GM21390 (cell line): ENCODE measurements around the gene PLA2G6.
A peak's percentile ranks its signal among the peaks of the same experiment; 100 is the strongest.

ENCODE experiments used
- ATAC-seq: cut with Tn5 transposase; IDR thresholded peaks from one replicate; pipeline ENCODE4 v1.9.1; 2021; ENCODE audit not compliant: unreplicated experiment

The PLA2G6 gene

GRCh38 chr22:38214302-38215056 is 32.8 kb upstream of the PLA2G6 start:
- no peak for ATAC-seq

GRCh38 chr22:38213990-38214301 is 32.3 kb upstream of the PLA2G6 start:
- ATAC-seq = no peak

GRCh38 chr22:38213319-38213989 is 31.8 kb upstream of the PLA2G6 start:
- ATAC-seq = no peak

GRCh38 chr22:38212442-38212841 is 30.8 kb upstream of the PLA2G6 start:
- ATAC-seq = no peak

- no peak for ATAC-seq
These were observed 29.9 kb upstream of the PLA2G6 start for GRCh38 chr22:38211556-38211955.

- ATAC-seq = no peak
These were observed 26.9 kb upstream of the PLA2G6 start for GRCh38 chr22:38208551-38208968.

- ATAC-seq = no peak
These were observed 26.3 kb upstream of the PLA2G6 start for GRCh38 chr22:38207898-38208432.

- no peak for ATAC-seq
These were observed 23.9 kb upstream of the PLA2G6 start for GRCh38 chr22:38205261-38206128.

GRCh38 chr22:38204784-38205183 is 23.2 kb upstream of the PLA2G6 start:
- no peak for ATAC-seq

GRCh38 chr22:38203855-38204514 is 22.4 kb upstream of the PLA2G6 start:
- ATAC-seq = no peak

GRCh38 chr22:38203090-38203810 is 21.6 kb upstream of the PLA2G6 start:
- peak; percentile 12 for ATAC-seq

- peak; percentile 8 for ATAC-seq
These were observed 20.9 kb upstream of the PLA2G6 start for GRCh38 chr22:38202437-38203089.

GRCh38 chr22:38201711-38202436 is 20.2 kb upstream of the PLA2G6 start, which contains the start of gene MAFF:
Gene MAFF, plus strand, starts transcription at chr22:38201994. Its CDS starts 11,860 bp downstream, at chr22:38213854.
- ATAC-seq = peak; percentile 38

GRCh38 chr22:38201371-38201710 is 19.7 kb upstream of the PLA2G6 start:
- peak; percentile 2 for ATAC-seq

GRCh38 chr22:38199826-38200559 is 18.4 kb upstream of the PLA2G6 start:
- ATAC-seq = no peak

GRCh38 chr22:38196791-38197419 is 15.3 kb upstream of the PLA2G6 start:
- ATAC-seq = no peak

GRCh38 chr22:38193580-38193979 is 11.9 kb upstream of the PLA2G6 start:
- ATAC-seq = no peak

GRCh38 chr22:38192475-38192863 is 10.8 kb upstream of the PLA2G6 start:
- ATAC-seq = no peak
